ENCODE results near the gene GLT1D1. TPM values are rescaled to one million over a fixed set of nuclear protein-coding genes. Genes with fewer than 3 reads are reported as not detected.

GLT1D1 gene
- total and polyA plus RNA-seq, 8 donors: 1.0 to 17.6 (median 2.6) TPM

DNA sequence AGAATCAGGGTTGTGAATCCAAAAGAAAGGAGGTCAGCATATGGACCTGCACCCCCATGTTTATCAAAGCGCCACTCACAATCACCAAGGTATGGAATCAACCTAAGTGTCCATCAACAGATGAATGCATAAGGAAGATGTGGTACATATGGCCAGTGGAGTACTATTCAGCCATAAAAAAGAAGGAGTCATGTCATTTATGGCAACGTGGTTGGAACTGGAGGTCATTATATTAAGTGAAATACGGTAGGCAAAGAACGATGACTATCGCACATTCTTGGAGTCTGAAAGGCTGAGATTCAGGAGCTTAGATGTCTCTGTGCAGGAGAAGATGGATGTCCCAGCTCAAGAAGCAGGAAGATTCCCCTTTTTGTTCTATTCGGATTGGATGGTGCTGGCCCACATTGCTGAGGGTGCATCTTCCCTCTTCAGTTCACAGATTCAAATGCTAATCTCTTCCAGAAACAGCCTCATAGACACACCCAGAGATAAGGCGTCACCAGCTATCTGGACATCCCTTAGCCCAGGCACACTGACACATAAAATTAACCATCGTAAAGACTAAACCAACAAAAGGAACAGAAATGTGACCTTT, 108.1 kb downstream of the GLT1D1 start:
- no peaks in the 10 kb centered on the region for H3K4me1 ChIP-seq
- peaks cover 0 to 54% of the 10 kb centered on the region in 2 donors for H3K36me3 ChIP-seq
- H3K4me3 ChIP-seq: no peak overlapping the region
- DNase-seq (no peak), ATAC-seq (no peak)
- intact Hi-C loops (cut with DNase I): no loop called here
- H3K27ac ChIP-seq: no peak overlapping the region
- H3K9me3 ChIP-seq: peaks cover 0 to 10% of the 10 kb centered on the region in 2 donors
- TF ChIP-seq, protein P1, sequence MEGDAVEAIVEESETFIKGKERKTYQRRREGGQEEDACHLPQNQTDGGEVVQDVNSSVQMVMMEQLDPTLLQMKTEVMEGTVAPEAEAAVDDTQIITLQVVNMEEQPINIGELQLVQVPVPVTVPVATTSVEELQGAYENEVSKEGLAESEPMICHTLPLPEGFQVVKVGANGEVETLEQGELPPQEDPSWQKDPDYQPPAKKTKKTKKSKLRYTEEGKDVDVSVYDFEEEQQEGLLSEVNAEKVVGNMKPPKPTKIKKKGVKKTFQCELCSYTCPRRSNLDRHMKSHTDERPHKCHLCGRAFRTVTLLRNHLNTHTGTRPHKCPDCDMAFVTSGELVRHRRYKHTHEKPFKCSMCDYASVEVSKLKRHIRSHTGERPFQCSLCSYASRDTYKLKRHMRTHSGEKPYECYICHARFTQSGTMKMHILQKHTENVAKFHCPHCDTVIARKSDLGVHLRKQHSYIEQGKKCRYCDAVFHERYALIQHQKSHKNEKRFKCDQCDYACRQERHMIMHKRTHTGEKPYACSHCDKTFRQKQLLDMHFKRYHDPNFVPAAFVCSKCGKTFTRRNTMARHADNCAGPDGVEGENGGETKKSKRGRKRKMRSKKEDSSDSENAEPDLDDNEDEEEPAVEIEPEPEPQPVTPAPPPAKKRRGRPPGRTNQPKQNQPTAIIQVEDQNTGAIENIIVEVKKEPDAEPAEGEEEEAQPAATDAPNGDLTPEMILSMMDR (IDR thresholded peaks at IDR 0.05): no peak
- peaks cover 0 to 26% of the 10 kb centered on the region in 2 donors for H3K27me3 ChIP-seq

DNA sequence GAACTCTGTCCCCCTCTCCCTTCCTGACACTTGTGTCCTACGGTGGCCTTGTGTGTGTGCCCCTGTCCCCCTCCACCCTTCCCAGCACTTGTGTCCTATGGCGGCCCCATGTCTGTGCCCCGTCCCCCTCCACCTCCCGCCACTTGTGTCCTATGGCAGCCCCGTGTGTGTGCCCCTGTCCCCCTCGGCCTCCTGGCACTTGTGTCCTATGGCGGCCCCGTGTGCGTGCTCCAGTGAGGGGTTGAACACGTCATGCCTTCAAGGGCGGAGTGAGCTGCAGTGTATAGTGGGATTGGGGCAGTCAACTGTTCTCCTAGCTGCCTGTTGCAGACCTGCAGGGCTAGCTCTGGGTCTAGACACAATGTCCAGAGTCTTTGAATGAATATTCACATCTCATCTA, 108.7 kb downstream of the GLT1D1 start:
- ATAC-seq: no peak
- no peak overlapping the region for H3K4me3 ChIP-seq
- intact Hi-C loops (cut with DNase I): no loop called here
- H3K9me3 ChIP-seq: peaks cover 0 to 10% of the 10 kb centered on the region in 2 donors
- peaks cover 0 to 26% of the 10 kb centered on the region in 2 donors for H3K27me3 ChIP-seq
- peaks cover 0 to 54% of the 10 kb centered on the region in 2 donors for H3K36me3 ChIP-seq
- no peak overlapping the region for H3K27ac ChIP-seq
- no peak for DNase-seq
- H3K4me1 ChIP-seq: no peaks in the 10 kb centered on the region
- TF ChIP-seq, protein P1 (IDR thresholded peaks at IDR 0.05): no peak

DNA sequence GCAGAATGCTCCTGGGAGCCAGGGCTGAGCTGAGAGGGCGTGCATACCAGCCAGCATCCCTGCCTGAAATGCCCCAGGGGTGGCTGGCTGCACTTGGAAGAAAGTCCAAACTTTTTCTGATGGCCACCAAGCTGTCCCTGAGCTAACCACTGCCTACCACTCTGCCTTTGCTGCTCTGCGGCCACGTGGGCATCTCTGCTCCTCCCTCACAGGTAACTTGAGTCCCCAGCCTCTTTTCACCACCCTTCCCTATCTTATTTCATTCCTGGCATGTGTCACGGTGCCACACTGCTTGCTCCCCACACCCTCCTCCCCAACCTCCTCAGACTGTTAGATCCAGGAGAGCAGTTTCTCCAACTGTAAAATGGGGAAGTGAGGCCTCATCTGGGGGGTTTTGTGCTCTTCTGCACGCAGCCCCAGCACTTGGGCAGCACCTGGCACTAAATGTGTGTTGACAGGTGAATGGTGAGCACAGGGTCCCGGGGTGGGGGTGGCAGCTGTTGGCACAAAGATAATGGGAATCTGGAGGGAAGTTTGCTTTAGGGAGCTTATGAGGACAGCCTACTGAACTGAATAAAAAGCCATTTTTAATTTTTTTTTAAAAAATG, 113.0 kb downstream of the GLT1D1 start:
- no peak overlapping the region for H3K4me3 ChIP-seq
- DNase-seq (no peak), ATAC-seq (no peak)
- intact Hi-C loops (cut with DNase I): no loop called here
- no peak overlapping the region for H3K27ac ChIP-seq
- no peaks in the 10 kb centered on the region for H3K4me1 ChIP-seq
- H3K36me3 ChIP-seq: peaks cover 0 to 43% of the 10 kb centered on the region in 2 donors
- TF ChIP-seq, protein P1 (IDR thresholded peaks at IDR 0.05): no peak
- peaks cover 0 to 10% of the 10 kb centered on the region in 2 donors for H3K9me3 ChIP-seq
- peaks cover 0 to 42% of the 10 kb centered on the region in 2 donors for H3K27me3 ChIP-seq

DNA sequence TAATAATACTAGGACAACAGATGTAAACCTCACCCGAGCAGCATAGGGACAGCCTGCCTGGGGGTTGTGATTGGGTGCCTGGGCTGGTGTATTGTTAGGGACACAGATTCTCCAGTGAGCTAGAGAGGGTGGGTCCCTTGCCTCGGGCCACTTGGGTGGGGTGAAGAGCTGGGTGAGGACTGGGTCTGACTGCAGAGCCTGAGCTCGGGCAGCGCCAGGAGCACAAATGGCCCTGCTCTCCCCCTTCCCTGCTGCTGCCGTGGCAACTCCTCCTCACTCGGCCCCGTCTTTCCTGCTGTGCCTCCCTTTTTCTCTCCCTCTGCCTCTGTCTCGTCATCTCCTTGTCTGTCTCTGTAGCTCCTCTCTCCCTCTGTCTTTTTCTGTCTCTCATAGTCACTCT, 115.4 kb downstream of the GLT1D1 start:
- no peak overlapping the region for H3K4me3 ChIP-seq
- TF ChIP-seq, protein P1 (IDR thresholded peaks at IDR 0.05): no peak
- peaks cover 0 to 52% of the 10 kb centered on the region in 2 donors for H3K27me3 ChIP-seq
- no peak overlapping the region for H3K27ac ChIP-seq
- peaks cover 0 to 10% of the 10 kb centered on the region in 2 donors for H3K9me3 ChIP-seq
- H3K4me1 ChIP-seq: no peaks in the 10 kb centered on the region
- no peak for DNase-seq
- H3K36me3 ChIP-seq: peaks cover 0 to 20% of the 10 kb centered on the region in 2 donors
- intact Hi-C loops (cut with DNase I): no loop called here
- no peak for ATAC-seq

DNA sequence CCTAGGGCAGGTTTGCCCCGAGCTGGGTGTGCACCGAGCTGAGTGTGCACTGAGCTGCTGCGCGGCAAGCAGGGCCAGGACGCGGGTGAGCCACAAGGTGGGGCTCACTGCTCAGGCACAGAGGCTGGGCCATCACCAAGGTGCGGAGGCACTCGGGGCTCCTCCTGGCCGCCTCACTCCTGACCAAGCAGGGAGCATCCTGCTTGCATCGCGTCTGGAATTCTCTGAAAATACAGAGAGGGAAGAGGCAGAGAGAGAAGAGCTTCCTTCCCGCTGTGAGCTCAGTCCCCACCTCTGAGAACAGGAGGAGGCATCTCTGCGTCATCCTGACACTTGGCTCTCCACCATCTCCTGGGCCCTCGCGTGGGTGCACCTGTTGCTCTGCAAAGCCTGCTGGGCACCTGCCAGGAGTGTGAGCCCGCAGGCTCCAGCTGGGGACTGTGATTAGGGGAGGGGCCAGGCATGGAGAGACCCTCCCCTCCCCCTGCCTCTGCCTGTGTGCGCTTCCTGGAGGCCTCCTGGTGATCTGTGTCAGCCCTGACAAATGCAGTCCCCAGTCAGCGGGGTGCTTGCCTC, 116.3 kb downstream of the GLT1D1 start:
- DNase-seq: peak in 2 of 4 donors; percentile 41 to 82
- H3K36me3 ChIP-seq: peaks cover 0 to 14% of the 10 kb centered on the region in 2 donors
- ATAC-seq: peak; percentile 98
- no peak overlapping the region for H3K4me3 ChIP-seq
- H3K27me3 ChIP-seq: peaks cover 0 to 59% of the 10 kb centered on the region in 2 donors
- TF ChIP-seq, protein P1 (IDR thresholded peaks at IDR 0.05): peak; percentile 12 to 22
- H3K9me3 ChIP-seq: peaks cover 0 to 8% of the 10 kb centered on the region in 2 donors
- intact Hi-C loops (cut with DNase I): no loop called here
- H3K4me1 ChIP-seq: no peaks in the 10 kb centered on the region
- no peak overlapping the region for H3K27ac ChIP-seq
